ENCODE results near the gene FREY1. TPM values are rescaled to one million over a fixed set of nuclear protein-coding genes. Genes with fewer than 3 reads are reported as not detected.

The FREY1 gene
- total RNA-seq, 4 donors from 2014 or later = 1.6 TPM; not detected in 3

GRCh38 chr11:45890886-45891550 lies 16.1 kb downstream of the FREY1 start:
- Histone ChIP-seq H3K4me1 (peaks cover 0 to under 1% of the 10 kb centered on the region in 2 donors), H3K9me3 (no peaks in the 10 kb centered on the region), H3K4me3 (no peak overlapping the region), H3K36me3 (no peaks in the 10 kb centered on the region), H3K27ac (no peak overlapping the region), H3K27me3 (no peaks in the 10 kb centered on the region)
- no peak for TF ChIP-seq POLR2A (IDR thresholded peaks at IDR 0.05)
- TF ChIP-seq CTCF (IDR thresholded peaks at IDR 0.05) = no peak
- intact Hi-C loops (cut with DNase I; ENCODE audit: low total_unique reads) = no loop called here
- no peak for DNase-seq

GRCh38 chr11:45889966-45890365 lies 17.1 kb downstream of the FREY1 start:
- Histone ChIP-seq H3K4me3 (no peak overlapping the region), H3K36me3 (no peaks in the 10 kb centered on the region), H3K9me3 (no peaks in the 10 kb centered on the region), H3K27ac (no peak overlapping the region), H3K27me3 (no peaks in the 10 kb centered on the region), H3K4me1 (peaks cover 0 to 7% of the 10 kb centered on the region in 2 donors)
- intact Hi-C loops (cut with DNase I; ENCODE audit: low total_unique reads) = no loop called here
- TF ChIP-seq POLR2A (IDR thresholded peaks at IDR 0.05) (no peak), CTCF (IDR thresholded peaks at IDR 0.05) (no peak)
- no peak for DNase-seq

- Histone ChIP-seq H3K27ac (no peak overlapping the region), H3K27me3 (no peaks in the 10 kb centered on the region), H3K36me3 (no peaks in the 10 kb centered on the region), H3K4me1 (peaks cover 0 to 7% of the 10 kb centered on the region in 2 donors), H3K4me3 (no peak overlapping the region), H3K9me3 (no peaks in the 10 kb centered on the region)
- DNase-seq = no peak
- intact Hi-C loops (cut with DNase I; ENCODE audit: low total_unique reads) = no loop called here
- TF ChIP-seq POLR2A (IDR thresholded peaks at IDR 0.05) = no peak
- no peak for TF ChIP-seq CTCF (IDR thresholded peaks at IDR 0.05)
Observed at GRCh38 chr11:45889555-45889954, 17.5 kb downstream of the FREY1 start.

GRCh38 chr11:45887587-45887986 lies 19.5 kb downstream of the FREY1 start:
- Histone ChIP-seq H3K27me3 (no peaks in the 10 kb centered on the region), H3K9me3 (no peaks in the 10 kb centered on the region), H3K27ac (no peak overlapping the region), H3K36me3 (no peaks in the 10 kb centered on the region), H3K4me1 (peaks cover 0 to 7% of the 10 kb centered on the region in 2 donors), H3K4me3 (no peak overlapping the region)
- TF ChIP-seq CTCF (IDR thresholded peaks at IDR 0.05) (no peak), POLR2A (IDR thresholded peaks at IDR 0.05) (no peak)
- DNase-seq = no peak
- intact Hi-C loops (cut with DNase I; ENCODE audit: low total_unique reads) = no loop called here

GRCh38 chr11:45886816-45887520 lies 20.1 kb downstream of the FREY1 start:
- Histone ChIP-seq H3K27ac (no peak overlapping the region), H3K9me3 (no peaks in the 10 kb centered on the region), H3K4me3 (no peak overlapping the region), H3K27me3 (no peaks in the 10 kb centered on the region), H3K36me3 (no peaks in the 10 kb centered on the region), H3K4me1 (peaks cover 0 to 7% of the 10 kb centered on the region in 2 donors)
- intact Hi-C loops (cut with DNase I; ENCODE audit: low total_unique reads) = no loop called here
- no peak for TF ChIP-seq POLR2A (IDR thresholded peaks at IDR 0.05)
- TF ChIP-seq CTCF (IDR thresholded peaks at IDR 0.05) = no peak
- no peak for DNase-seq
